IPS DF 19.7 (cell line): ENCODE measurements around the gene SLC2A1.

Source experiments
- DNase-seq: peaks from one replicate; pipeline ENCODE4 v3.0.0-alpha.2; 2013; ENCODE audit warnings: low read depth, low spot score

Gene SLC2A1

DNA sequence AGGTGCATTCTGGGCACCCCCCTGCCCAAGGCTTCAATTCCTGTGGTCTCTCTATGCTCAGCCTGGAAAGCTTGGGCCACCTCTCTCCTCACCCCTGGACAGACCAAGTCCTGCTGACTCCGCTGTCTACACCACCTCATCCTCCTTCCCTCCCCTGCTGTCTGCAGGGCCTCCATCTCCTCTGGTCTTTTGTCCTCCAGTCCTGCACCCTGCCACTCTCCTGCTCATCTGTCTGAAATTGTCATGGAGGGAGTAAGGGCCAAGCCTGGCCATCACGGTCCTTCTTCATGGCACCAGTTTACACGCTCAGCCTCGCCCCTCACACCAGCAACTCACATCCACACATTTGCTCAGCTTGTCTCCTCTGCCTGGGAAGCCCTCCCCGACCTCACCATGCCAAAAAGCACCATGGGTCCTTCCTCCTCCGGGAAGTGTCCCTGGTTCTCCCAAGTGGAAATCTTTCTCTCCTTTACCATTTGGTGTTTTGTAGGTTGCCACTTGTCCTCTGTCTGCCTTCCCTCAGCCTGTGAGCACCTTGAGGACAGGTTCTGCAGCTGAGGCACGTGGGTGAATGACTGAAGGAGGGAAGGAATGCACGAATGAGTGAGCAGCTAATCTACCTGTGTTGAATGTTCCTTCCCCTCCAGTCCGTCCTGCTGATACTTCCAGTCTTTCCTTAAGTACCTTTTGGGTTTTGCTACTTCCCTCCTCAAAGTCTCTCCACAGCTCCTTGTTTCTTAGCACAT lies 2.1 kb upstream of the SLC2A1 start:
- DNase-seq = no peak

DNA sequence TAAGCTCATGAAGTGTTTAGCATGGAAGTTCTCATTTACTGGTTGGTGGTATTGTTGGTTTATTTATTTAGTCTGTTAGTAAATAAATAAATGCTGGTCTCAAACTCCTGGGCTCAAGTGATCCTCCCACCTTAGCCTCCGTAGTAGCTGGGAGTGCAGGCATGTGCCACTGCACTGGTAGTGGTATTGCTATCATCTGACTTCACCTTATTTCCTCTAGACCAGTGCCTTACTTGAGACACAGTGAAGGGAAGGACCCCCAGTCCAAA lies 1.4 kb upstream of the SLC2A1 start:
- no peak for DNase-seq

DNA sequence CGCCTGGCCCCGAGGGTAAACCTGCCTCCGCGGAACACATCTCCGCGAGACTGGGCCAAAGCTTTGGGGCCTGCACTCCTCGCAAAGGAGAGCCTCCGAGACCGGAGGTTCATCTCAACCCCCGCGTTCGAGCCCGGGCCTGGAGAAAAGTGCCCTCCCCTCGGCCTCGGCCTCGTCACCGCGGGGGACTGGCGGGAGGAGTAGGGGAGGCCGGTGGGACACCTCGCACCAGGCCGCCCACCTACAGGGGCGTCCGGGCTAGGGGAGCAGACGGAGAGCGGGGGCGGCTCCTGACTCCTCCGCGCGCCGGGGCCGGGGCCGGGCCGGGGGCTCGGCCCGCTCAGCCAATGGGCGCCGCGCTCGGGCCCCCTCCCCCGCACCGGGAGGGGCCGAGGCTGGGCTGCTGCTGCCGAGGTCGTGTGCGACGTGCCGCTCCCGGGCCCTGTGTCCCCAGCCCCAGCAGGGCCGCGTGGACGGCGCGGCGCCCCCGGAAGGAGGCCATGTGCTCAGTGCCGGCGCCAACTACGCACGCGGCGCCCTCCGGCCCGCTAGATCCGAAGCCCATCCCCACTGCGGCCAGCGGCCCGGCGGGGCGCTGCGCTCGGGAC lies 684 bp downstream of the SLC2A1 start:
- no peak for DNase-seq

DNA sequence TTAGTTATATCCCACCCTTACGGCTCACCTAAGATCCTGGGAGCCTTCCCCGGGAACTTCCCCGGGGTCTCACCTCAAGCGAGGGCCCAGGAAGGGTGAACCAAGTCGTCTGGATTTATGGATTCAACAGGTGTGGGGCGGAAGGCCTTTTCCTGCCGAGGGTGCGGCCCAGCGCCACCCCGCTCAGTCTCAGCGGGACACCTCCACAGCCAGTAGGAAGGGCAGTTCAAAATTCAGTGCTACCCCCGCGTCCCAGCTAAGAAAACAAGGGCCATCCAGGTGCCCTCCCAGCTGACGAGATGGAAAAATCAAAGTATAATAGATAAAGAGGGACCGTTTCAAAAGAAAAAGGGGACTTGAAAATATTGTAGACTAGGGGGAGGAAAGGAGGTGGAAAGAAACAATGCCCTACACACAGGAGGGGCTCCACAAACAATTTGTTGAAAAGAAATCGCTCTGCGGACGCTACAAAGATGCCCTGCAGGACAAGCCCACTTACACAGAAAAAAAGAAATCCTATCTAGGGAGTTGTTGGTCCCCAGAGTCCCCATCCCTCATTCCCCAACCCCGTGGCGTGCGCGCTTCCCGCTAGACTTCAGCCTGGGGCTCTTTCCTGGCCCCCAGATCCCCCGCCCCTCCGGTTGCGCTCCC lies 1.3 kb downstream of the SLC2A1 start:
- DNase-seq = no peak

DNA sequence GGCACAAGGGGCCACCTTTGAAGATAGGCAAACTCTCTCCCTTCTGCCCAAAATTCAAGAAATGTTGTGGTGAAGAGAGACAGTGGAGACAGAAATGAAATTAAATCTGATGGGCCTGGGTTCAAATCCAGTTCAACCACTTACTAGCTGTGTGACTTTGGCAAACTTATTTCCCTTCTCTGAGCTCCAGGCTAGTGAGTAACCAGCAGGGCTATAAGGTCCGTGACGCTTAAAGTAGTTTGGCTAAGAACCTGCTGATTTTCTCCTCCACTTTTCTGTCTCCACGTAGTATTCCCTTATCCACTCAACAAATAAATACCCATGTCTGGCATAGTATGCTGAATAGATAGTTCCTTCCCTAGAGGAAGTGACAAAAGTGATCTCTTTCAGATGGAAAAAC lies 1.9 kb downstream of the SLC2A1 start:
- DNase-seq = no peak

DNA sequence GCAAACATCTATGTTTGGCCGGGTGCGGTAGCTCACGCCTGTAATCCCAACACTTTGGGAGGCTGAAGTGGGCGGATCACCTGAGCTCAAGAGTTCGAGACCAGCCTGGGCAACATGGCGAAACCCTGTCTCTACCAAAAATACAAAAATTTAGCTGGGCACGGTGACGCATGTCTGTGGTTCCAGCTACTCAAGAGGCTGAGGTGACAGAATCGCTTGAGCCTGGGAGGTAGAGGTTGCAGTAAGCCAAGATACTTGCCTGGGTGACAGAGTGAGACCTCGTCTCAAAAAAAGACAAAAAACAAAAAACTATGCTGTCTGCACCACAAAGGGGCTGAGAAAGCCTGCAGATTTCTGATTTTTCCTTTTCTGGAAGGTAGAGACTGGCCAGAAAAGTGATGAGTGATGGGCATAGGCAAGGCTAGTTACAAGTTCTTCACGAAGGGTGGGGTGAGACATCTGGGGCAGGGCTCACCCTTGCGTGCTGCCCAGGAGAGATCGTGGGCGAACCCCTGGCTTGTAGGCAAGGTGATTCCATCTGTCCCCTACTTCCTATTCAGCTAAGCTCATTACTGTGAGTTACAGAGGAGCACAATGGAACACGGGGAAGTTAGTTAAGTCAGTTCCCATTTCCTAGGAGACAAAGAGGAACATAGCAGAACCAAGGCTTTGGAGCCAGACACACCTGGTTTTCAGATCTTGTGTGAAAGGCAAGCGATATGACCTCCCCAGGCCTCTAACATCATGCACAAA lies 3.2 kb downstream of the SLC2A1 start:
- no peak for DNase-seq

DNA sequence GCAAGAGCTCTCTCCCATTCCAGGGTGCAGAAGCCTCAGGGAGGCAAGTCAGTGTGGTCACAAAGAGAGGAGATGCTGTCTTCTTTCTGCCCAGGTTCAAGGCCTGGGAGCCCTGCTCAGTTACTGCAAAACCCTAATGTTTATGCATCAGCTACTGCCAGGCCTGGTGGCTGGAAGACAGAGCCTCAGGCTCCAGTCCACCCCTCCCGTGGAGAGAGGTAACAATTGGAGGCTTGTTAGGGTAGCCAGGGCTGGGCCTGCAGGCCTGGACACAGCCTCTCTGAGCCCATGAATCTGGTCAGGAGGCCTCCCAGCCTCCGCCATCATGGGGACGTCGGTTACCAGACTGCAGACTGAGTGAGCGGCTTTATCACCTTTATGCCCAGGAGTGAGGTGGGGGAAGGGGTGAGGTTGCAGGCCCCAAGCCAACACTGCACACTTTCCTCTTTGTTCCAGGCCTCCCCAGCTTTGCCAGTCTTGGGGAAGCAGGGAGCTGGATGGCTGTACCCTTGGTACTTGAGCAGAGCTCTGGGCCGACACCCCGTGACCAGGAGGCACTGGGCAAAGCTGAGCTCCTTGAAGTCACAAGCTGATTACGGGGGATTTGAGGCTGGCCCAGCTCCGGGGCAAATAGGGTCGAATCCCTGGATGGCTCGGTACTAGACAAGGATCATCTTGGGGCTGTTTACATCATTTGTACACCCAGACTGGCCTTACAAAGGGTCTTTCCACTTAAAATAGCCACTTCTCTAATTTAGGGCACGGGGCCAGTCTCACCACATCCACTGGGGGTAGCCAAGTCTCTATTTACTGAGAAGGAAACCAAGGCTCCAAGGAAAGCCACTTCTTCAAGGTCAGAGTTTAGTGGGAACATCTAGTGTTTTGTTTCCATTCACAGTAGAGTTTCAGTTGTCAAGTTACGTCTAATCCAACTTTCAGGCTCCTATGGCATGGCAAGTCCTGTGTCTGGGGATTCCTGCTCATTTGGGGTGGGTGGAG lies 5.2 kb downstream of the SLC2A1 start:
- DNase-seq = no peak

DNA sequence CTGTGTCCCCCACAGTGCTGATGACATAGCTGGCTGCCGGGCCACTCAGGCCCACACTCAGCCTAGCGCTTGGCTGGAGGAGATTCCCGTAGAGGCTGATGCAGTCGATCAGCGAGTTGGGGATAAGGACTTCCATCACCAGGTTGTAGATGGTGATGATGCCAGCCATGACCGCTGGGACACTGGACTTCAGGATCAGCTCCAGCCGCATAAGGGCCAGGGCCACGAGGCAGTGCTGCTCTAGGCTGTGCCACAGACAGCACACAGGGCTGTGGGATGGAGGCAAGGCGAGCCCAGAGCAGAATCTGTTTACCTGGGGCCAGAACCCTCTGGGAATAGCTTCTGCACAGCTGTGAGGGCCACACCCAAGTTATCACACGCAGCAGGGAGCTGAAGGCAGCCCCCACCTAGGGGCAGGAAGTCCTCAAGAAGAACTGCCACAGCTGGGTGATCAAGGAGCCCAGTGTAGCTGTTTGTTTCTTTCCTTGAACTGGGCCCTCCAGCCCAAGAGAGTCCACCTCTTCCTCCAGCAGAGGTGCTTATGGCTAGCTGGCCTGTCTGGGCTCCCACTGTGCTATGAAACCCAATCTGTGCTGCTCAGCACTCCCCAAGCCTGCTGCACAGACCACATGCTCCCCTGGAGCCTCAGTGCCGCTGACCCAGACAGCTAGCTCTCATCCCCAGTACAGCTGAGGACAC lies 6.2 kb downstream of the SLC2A1 start:
- DNase-seq = no peak

DNA sequence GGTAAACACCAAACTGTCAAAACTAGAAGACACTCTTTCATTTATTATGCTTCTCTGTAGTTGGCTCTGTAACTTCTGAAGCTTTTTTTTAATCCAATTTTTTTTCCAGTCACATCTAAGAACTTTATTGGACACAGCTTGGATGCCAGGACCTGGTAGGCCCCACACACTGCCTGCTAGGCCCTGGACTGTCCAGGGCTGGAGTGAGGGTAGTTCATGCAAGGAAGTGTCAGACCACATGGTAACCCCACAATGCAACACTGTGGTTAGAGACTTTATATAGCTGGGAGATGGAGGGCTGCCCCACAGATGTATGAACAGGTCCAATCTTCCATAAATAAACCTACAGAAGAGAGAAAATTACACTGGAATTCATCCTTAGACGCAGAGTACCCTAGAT lies 7.1 kb downstream of the SLC2A1 start:
- no peak for DNase-seq

DNA sequence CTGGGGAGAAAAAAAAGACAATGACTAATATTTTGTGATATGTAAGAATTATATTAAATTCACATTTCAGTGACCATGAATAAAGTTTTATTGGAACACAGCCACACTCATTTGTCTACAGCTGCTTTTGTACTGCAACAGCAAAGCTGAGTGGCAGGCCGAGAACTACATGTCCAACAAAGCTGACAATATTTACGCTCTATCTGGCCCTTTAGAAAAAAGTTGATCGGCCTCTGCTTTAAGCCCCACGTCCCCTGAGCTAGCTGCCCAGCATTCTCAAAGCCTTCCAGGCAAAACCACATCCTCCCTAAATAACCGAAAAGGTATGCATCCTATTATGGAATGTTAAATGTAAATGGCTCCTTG lies 8.6 kb downstream of the SLC2A1 start:
- DNase-seq = no peak

DNA sequence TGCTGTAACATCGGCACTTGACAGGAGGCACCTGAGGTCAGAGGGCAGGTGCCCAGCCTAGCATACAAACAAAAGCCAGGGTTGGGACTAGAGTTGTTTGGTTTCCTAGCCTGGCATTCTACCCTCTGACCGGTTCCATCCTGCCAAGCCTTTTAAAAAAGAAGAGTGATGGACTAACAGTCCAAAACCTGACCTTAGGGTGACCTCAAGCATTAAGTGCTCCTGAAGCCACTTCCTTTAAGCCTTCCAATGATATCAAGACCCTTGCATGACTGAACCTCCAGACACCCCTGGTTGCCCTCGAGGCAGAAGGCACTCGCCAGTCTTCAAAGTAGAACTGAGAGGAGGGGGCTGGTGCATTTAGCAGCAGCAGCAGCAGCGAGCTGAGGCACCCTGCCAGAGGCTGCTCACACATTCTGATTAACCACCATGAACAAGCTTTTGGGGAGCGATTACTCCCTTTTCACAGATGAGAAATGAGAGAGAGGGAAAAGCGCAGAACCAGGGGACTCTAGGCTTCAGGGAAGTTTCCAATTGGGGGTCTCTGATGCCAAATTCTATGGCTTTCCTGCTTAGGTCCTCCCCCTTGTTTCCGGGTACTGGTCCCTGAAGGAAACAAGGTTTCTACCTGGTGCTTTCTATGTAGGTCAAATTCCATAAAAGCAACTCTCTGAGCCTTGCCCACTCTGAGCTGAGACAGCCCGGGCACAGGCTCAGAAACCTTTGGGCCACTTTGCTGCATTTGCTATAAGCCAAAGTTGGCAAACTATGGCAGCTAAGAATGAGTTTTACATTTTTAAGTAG lies 9.2 kb downstream of the SLC2A1 start:
- DNase-seq = no peak

DNA sequence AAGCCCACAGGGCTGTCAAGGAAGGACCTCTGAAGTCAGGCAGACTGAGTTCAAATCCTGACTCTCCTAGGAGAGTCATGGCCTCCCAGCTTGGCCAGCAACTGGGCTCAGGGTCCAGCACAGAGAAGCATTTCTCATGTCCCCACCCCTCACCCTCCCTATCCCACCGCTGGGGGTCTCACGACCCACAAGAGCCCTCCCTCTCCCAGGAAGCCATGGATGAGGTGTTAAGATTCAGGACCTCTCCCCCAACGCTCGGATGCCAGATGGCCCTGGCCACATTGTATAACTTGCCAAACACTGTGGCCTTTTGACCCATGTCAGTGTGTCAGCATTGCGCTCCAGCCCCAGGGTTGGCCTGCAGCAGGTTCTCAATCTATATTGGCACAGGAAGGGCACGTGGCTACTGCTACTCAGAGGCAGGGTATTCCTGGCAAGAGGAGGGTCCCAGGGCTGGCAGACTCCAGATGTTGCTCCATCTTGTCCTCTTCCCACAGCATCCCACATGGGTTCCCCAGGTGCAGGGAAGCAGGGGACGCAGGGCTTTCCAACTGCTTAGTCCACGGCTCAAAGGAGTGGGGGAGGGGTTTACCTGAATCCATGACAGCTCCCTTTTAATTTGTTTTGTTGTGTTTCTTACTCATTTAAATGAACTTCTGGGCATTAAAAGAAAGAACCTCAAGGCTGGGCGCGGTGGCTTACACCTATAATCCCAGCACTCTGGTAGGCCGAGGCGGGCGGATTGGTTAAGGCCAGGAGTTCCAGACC lies 10.5 kb downstream of the SLC2A1 start:
- DNase-seq = no peak

DNA sequence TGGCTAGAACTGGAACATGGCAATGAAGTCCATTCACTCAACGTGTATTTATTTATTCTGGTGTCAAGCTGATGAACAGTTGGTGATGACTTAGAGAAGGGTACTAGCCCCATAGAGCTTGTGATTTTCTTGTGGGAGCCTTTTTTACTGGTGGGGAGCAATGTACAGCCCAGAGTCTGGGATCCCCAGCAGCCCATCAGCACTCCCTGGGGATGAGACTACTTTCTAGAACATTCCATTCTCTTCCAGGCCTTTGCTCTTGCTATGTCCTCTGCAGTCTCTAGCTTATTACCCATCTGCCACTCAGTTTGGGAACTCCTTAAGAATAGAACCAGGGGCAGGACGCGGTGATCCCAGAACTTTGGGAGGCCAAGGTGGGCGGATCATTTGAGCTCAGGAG lies 11.6 kb downstream of the SLC2A1 start:
- no peak for DNase-seq

DNA sequence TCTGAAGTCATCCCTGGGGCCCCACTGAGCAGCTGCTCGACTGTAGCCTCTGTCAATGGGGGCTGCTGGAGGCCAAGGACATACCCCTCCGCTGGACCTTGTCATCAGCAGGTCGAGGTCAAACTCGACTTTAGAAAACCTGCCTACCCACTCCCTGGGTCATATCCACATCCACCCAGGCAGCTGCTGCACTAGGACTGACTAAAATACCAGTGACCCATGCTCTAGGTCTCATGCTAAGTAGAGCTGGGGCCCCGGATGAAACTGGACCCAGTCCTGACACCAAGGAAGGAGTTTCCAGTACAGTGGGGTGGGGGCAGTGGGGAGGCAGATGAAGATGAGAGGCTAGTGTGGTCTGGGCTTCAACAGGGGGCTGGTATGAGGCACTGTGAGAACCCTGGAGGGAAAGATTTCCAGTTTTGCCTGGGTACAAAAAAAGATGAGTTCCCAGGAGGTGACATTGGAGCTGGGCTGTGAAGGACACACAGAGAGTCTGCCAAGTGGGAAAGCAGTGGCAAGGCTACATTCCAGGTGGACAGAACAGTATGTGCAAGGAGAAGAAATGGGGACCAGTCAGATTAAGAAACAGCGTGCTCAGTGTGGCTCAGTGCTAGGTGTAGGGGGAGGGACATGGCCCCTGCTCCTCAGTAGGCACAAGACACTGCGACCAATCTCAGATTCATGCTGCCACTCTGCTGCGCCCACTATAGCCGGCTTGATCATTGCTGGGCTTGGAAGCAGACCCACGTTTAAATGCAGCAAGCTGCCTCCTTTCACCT lies 12.4 kb downstream of the SLC2A1 start:
- DNase-seq = no peak

DNA sequence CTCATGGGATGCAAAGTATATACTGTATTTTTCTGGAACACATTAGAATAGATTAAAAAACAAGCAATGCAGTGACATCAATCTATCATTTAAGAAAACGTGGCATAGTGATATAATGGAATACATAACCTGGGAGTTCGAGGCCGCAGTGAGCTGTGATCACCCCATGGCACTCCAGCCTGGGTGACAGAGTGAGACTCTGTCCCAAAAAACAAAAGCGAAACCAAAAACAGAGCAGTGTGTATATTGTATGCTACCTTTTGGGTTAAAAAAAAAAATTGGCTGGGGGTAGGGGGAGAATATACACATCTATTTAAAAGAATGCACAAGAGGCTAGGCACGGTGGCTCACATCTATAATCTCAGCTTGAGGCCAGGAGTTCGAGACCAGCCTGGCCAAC lies 13.5 kb downstream of the SLC2A1 start:
- DNase-seq = no peak

DNA sequence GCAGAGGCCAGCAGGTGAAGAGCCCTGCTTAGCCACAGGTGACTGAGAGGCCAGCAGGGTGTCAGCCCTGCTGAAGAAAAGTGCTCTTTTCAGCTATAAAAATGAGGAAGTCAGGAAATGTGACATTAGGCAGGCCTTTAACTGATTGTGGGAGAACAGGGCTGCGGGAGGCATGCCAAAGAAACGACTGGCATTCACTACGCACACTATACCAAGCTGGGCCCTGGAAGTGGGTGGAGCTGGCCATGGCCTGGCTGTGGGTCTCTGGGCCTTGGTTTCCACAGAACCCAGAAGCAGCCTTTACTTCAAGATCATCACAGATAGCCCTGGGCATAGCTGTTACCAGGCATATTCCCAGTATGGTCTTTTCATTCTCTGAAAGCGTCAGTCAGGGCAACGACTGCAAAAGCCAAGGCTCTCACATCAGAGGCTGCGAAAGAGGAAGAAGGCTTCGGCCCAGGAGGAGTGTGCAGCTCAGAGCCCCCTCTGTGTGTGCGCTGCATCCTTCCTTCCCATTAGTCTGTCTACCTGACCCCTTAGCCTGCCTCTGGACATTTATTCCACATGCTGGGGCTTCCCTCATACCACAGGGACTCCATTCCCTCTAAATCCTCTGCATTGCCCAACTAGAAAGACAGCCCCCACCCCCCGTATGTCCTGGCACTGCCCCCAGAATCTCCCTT lies 14.3 kb downstream of the SLC2A1 start:
- DNase-seq = no peak

DNA sequence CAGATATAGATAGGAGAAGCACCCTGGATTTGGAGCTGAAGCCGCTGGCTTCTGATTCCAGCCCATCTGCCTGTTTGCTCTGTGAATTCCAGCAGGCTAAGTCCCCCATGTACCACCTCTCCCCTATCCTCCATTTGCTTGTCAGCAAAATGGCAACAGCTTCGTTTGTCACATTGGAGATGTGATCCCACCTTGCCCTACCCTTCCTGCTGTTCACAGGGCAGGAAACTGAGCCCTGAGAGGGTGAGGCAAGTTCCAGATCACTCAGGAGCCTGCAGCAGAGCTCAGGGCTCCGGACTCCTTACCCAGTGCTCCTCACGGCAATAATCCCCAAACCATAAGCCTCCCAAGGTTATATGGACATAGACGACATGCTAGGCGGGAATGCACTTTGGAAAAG lies 14.9 kb downstream of the SLC2A1 start:
- DNase-seq = no peak

DNA sequence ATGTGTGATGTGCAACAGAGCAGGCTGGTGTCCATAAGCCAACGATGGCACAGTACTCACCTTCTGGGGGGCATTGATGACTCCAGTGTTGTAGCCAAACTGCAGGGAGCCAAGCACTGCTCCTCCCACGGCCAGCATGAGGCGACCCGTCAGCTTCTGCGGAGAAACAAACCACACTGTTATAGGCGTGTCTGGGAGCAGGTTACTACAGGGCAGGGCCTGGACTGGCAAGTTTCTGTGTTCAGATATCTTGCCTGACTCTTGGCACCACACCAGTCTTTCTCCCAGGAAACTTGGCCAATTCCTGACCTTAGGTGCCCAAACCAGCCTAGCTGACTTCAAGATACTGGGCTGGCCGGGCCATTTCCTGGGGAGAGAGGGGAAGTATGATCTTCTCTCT lies 15.5 kb downstream of the SLC2A1 start:
- DNase-seq = no peak
